ENCODE results near the gene NECAP2. TPM values are rescaled to one million over a fixed set of nuclear protein-coding genes. Genes with fewer than 3 reads are reported as not detected.
A peak's percentile ranks its signal among the peaks of the same experiment; 100 is the strongest.

Gene NECAP2
- total RNA-seq, 4 donors from 2014 or later: 38.5 to 48.4 (median 47.2) TPM

DNA sequence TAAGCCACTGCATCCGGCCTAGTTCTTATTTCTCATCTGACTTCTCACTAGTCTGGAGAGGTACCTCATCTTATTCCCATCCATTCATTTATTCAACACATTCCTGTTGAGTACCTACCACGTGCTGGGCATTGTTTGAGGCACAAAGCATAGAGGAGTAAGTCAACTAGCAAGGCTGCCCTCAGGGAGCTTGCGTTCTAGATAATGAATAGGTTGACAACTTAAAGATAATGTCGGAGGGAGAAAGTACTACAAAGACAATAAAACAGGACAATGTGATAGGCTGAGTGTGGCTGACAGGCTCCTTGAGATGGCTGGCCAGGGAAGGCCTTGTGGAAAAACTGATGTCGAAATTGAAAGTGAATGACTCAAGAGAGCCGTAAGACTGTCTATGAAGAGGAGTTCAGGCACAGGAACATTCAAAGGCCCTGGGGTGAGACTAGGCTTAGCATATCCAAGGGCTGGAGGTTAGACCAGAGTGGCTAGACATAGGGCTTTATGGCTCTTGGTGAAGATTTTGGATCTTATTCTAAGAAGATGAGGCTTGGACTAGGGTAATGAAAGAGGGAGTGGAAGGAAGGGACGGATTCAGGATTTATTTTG, 21.6 kb upstream of the NECAP2 start:
- no peak for DNase-seq
- Histone ChIP-seq H3K27me3 (peaks cover 0 to 18% (median 0%) of the 10 kb centered on the region in 4 donors), H3K27ac (no peak overlapping the region), H3K4me3 (no peak overlapping the region), H3K36me3 (no peaks in the 10 kb centered on the region), H3K9me3 (no peaks in the 10 kb centered on the region), H3K4me1 (peaks cover 0 to 7% (median 0%) of the 10 kb centered on the region in 3 donors)
- intact Hi-C loops (cut with DNase I): no loop called here
- TF ChIP-seq, protein P1, sequence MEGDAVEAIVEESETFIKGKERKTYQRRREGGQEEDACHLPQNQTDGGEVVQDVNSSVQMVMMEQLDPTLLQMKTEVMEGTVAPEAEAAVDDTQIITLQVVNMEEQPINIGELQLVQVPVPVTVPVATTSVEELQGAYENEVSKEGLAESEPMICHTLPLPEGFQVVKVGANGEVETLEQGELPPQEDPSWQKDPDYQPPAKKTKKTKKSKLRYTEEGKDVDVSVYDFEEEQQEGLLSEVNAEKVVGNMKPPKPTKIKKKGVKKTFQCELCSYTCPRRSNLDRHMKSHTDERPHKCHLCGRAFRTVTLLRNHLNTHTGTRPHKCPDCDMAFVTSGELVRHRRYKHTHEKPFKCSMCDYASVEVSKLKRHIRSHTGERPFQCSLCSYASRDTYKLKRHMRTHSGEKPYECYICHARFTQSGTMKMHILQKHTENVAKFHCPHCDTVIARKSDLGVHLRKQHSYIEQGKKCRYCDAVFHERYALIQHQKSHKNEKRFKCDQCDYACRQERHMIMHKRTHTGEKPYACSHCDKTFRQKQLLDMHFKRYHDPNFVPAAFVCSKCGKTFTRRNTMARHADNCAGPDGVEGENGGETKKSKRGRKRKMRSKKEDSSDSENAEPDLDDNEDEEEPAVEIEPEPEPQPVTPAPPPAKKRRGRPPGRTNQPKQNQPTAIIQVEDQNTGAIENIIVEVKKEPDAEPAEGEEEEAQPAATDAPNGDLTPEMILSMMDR (IDR thresholded peaks at IDR 0.05): no peak
- TF ChIP-seq POLR2A (IDR thresholded peaks at IDR 0.05): no peak
- 68 to 84% methylated on average over 6 to 7 of the region's 7 CpGs for WGBS, 2 donors

DNA sequence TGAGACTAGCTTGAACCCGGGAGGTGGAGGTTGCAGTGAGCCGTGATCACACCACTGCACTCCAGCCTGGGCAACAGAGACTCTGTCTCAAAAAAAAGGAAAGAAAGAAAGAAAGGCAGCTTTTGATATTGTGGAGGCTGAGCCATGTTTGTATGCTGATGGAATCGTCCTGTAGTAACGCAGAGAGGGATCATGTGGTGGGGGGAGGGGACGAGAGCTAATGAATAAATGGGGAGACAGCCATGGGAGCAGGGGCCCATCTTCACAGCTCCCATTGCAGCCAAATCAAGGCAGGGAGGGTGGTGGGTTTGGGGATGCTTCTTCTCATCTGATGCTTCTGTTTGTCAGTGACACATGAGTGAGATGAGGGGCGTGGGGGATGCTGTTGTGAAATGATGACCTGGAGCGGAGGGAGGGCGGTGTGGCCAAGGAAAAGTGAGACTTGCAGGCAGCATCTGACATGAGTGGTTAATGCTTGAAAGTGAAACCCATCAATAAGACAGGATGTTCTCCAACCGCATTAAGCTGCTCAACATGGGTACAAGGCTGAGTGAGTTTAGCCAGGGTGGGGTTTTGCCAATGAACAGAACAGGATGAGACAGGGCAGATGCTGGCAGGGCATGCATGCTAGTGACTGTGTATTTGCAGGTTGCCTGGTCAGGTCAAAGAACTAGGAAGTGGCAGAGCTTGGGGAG, 20.0 kb upstream of the NECAP2 start:
- DNase-seq: peak; percentile 14
- H3K27me3 ChIP-seq: peaks cover 0 to 18% (median 0%) of the 10 kb centered on the region in 4 donors
- WGBS, 2 donors: 44 to 54% methylated on average over 9 of the region's 9 CpGs
- H3K36me3 ChIP-seq: no peaks in the 10 kb centered on the region
- peaks cover 0 to 7% (median 0%) of the 10 kb centered on the region in 3 donors for H3K4me1 ChIP-seq
- H3K4me3 ChIP-seq: no peak overlapping the region
- H3K27ac ChIP-seq: no peak overlapping the region
- no peaks in the 10 kb centered on the region for H3K9me3 ChIP-seq
- TF ChIP-seq POLR2A (IDR thresholded peaks at IDR 0.05): no peak
- TF ChIP-seq, protein P1 (IDR thresholded peaks at IDR 0.05): no peak
- intact Hi-C loops (cut with DNase I): no loop called here

DNA sequence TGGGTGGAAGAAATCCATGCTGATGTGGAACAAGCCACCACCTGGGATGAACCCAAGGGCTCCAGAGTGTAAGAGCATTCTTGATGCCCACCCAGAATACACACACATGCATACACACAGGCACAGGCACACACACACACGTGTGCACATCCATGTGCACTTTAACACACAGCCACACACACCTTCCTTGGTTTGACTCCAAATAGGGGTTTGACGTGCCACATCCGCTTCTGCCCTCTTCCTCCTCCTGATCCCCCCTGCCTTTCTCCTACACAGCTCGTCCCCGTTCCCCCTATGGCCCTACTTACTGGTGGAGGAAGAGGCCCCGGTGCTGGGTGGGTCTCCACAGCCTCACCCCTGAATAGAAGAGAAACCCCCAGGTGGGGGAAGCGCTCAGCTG, 19.3 kb upstream of the NECAP2 start:
- peaks cover 0 to 18% (median 0%) of the 10 kb centered on the region in 4 donors for H3K27me3 ChIP-seq
- WGBS, 2 donors: 72 to 77% methylated on average over 7 of the region's 7 CpGs
- H3K36me3 ChIP-seq: no peaks in the 10 kb centered on the region
- H3K27ac ChIP-seq: no peak overlapping the region
- no peak overlapping the region for H3K4me3 ChIP-seq
- peaks cover 0 to 7% (median 0%) of the 10 kb centered on the region in 3 donors for H3K4me1 ChIP-seq
- DNase-seq: no peak
- no peaks in the 10 kb centered on the region for H3K9me3 ChIP-seq
- TF ChIP-seq, protein P1 (IDR thresholded peaks at IDR 0.05): no peak
- TF ChIP-seq POLR2A (IDR thresholded peaks at IDR 0.05): no peak
- intact Hi-C loops (cut with DNase I): no loop called here

DNA sequence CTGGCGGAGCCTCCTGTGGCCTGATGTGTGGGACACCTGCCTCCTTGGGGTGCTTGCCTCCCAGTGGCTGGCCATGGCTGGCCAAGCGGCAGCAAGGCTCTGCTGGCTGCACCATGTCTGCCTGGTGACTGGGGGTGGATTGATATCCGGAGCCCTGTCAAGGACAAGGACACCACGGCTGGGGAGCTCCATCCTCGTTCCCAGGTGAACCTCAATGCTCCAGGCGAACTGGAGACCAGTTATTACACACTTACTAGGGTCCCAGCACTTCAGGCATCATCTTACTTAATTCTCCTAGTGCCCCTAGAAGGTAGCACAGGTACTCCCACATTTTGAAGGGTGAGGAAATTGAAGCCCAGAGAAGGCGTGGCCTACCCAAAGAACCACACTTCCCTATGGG, 18.5 kb upstream of the NECAP2 start:
- Histone ChIP-seq H3K27ac (no peak overlapping the region), H3K27me3 (peaks cover 0 to 18% (median 0%) of the 10 kb centered on the region in 4 donors), H3K9me3 (no peaks in the 10 kb centered on the region), H3K4me1 (peaks cover 0 to 7% (median 0%) of the 10 kb centered on the region in 3 donors), H3K36me3 (no peaks in the 10 kb centered on the region), H3K4me3 (no peak overlapping the region)
- no peak for DNase-seq
- WGBS, 2 donors: 87 to 88% methylated on average over 4 to 7 of the region's 7 CpGs
- intact Hi-C loops (cut with DNase I): no loop called here
- TF ChIP-seq, protein P1 (IDR thresholded peaks at IDR 0.05): no peak
- no peak for TF ChIP-seq POLR2A (IDR thresholded peaks at IDR 0.05)
